Right ventricle myocardium superior (tissue), 1 donor: ENCODE data around the gene AMH. TPM values are rescaled to one million over a fixed set of nuclear protein-coding genes. Genes with fewer than 3 reads are reported as not detected.
"Not testable (repeated sequence)": the region's sequence is repeated elsewhere in the genome, so short reads cannot be mapped to it uniquely, and the experiment has no call there.

Source experiments
- ATAC-seq: fragments of 200-7000 bp; cut with Tn5 transposase; one replicate; pipeline ENCODE4 v1.9.1; 2020; ENCODE audit warnings: mild to moderate bottlenecking; ENCODE audit not compliant: poor library complexity
- DNase-seq: peaks from one replicate; pipeline ENCODE4 v3.0.0-alpha.2; 2020
- intact Hi-C: fragments of 100-400 bp; cut with DNase I; formaldehyde crosslinking; loops from one replicate; pipeline ENCODE4 v1.11.2; 2022
- long read RNA-seq: library from polyadenylated mRNA; unstranded; transcript quantifications from one replicate; pipeline ENCODE4 v2.0.0, GENCODE V29; 2021
- total RNA-seq: library from RNA; stranded (reverse); fragmentation: NEBNext Ultra II Directional; extraction: Animal tissue kit (Norgen Biotek cat#: 25700); gene quantifications from one replicate; pipeline ENCODE4 v1.2.1, GENCODE V29; 2021
- donor health status: DM: no; HTN: yes; CAD: no; lungs with severe emphysema.

The AMH gene
- total RNA-seq, result 0.24 TPM
- long read RNA-seq, partial matches to known transcripts, result 0 of 1 reads
- long read RNA-seq, other reads (novel, unspliced or antisense), result 0 of 1 reads

DNA sequence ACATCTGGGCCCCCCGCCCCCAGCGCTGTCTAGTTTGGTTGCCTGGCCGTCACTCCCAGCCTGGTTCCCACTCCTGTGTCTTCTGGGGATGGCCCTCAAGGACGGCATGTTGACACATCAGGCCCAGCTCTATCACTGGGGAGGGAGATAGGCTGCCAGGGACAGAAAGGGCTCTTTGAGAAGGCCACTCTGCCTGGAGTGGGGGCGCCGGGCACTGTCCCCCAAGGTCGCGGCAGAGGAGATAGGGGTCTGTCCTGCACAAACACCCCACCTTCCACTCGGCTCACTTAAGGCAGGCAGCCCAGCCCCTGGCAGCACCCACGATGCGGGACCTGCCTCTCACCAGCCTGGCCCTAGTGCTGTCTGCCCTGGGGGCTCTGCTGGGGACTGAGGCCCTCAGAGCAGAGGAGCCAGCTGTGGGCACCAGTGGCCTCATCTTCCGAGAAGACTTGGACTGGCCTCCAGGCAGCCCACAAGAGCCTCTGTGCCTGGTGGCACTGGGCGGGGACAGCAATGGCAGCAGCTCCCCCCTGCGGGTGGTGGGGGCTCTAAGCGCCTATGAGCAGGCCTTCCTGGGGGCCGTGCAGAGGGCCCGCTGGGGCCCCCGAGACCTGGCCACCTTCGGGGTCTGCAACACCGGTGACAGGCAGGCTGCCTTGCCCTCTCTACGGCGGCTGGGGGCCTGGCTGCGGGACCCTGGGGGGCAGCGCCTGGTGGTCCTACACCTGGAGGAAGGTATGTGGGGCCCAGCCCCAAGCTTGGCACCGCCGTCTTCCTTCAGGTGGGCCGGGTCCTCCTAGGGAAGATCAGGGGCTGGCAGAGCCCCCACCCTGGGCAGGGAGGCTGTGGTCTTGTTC lies at the start of gene AMH:
AMH (plus strand) TSS at position 314 of the 857 bp plus-strand sequence; CDS start at position 324, 10 bp downstream.
- DNase-seq (no peak), ATAC-seq (peak; percentile 2)
- intact Hi-C loops, result no loop called here

DNA sequence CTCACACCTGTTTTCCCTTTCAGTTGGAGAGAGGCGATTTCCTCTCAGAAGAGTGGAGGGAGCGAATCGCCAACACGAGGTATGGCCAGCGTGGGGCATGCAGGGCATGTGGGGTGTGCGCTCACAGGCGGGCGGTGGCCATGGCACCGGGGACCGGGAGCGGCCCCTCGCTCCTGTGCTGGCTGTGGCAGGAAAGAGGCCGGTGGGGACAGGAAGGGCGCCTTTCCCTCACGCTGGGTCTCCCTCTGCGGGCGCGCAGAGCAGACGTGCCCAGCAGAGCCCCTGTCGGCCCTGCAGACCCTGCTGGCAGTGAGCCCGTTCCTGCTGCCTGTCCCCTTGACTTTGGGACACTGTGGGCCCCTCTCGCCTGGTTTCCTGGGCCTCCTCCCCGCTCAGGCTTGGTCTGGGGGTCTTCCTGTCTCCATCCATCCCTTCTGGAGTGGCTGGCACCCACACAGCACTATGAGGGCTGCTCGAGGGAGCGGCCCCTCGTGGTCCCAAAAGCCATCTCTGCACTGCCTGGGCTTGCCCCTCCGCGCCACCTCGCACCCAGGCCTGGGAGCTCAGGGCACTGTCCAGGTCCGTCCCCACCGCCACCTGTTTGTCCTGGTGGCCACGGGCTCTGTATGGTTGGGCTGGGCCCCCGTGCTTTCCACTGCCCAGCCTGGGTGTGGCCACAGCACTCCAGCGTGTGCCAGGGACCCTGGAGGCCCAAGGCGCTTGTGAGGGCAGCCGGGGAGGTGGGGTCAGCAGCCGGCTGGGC lies 49.1 kb upstream of the AMH start:
- ATAC-seq (no peak), DNase-seq (no peak)
- intact Hi-C loops, result no loop called here

DNA sequence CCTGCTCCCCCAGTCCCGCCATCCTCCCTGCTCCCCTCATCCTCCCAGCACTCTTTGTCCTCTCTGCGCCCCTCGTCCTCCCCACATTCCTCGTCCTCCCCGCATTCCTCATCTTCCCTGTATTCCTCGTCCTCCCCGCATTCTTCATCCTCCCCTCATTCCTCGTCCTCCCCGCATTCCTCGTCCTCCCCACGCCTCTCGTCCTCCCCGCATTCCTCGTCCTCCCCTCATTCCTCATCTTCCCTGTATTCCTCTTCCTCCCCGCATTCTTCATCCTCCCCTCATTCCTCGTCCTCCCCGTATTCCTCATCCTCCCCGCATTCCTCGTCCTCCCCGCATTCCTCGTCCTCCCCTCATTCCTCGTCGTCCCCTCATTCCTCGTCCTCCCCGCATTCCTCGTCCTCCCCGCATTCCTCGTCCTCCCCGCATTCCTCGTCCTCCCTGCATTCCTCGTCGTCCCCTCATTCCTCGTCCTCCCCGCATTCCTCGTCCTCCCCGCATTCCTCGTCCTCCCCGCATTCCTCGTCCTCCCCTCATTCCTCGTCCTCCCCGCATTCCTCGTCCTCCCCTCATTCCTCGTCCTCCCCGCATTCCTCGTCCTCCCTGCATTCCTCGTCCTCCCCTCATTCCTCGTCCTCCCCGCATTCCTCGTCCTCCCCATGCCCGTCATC lies 48.4 kb upstream of the AMH start:
- DNase-seq, intact Hi-C loops, ATAC-seq: not testable (repeated sequence)

DNA sequence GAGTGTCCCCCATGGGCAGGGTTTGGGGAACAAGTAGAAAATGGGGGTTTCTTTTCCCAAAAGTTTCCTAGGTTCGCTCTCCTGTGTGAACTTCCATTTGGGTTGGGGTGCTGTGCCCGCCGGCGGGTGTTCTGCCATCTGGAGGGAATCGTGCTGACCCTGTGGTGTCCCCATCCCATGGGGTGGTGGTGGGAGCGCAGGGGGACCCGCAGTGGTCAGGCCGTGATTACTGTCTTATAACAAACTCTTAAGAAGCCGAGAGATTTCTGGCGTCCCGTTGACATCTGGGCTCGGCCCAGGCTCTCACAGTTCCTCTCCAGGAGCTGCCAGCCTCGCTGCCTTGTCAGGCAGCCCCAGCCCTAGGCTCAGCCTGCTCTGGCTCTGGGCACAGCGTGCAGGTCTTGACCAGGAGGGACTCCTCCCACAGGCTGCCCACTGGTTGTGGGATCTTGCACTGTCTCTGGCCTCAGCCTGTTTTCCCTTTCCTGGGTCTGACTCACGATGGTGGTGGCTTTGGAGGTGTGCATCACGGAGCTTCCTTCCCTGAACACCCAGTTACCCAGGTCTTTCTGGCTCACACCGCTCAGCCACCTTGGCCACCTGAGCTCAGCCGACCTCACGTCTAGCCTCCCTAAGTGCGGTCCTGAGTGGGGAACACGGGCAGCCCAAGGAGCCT lies 47.5 kb upstream of the AMH start:
- DNase-seq (no peak), ATAC-seq (no peak)
- intact Hi-C loops, result no loop called here

DNA sequence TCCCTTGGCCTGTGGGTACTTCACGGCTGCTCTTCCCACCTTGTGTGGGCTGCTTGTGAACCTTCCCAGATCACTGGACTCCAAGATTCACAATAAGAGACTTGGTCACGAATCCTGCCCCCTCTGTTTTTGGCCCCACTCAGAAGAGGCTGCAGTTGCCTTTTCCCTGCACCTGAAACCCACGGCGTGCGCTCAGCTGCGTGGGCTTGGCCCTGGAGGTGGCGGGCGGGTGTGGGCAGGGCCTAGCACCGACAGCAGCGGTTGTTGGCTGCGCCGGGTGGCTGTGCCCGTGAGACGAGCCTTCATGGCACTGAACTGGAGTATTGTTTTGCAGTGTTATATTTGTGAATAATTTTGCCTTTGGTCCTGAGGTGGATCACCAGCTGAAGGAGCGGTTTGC lies 46.8 kb upstream of the AMH start:
- DNase-seq (no peak), ATAC-seq (no peak)
- intact Hi-C loops, result no loop called here

DNA sequence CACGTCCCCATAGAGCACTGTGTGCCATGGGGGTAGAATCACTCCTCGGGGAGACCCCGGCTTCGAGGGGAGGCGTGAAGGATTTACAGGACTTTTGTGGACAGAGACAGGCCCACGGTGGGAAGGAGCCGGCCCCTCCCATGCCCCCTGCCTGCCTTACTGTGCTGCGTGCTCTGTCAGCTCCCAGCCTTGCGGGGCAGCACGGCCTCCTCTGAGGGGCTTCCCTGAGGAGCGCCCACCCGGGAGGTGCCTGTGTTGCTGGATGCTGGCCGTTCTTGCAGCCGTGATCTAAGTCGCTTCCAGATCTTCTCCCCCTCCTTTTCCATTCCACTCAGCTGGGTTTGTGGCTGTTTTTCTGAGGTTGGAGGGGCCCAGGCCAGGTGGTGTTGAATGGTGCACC lies 42.1 kb upstream of the AMH start:
- ATAC-seq (no peak), DNase-seq (no peak)
- intact Hi-C loops, result no loop called here

DNA sequence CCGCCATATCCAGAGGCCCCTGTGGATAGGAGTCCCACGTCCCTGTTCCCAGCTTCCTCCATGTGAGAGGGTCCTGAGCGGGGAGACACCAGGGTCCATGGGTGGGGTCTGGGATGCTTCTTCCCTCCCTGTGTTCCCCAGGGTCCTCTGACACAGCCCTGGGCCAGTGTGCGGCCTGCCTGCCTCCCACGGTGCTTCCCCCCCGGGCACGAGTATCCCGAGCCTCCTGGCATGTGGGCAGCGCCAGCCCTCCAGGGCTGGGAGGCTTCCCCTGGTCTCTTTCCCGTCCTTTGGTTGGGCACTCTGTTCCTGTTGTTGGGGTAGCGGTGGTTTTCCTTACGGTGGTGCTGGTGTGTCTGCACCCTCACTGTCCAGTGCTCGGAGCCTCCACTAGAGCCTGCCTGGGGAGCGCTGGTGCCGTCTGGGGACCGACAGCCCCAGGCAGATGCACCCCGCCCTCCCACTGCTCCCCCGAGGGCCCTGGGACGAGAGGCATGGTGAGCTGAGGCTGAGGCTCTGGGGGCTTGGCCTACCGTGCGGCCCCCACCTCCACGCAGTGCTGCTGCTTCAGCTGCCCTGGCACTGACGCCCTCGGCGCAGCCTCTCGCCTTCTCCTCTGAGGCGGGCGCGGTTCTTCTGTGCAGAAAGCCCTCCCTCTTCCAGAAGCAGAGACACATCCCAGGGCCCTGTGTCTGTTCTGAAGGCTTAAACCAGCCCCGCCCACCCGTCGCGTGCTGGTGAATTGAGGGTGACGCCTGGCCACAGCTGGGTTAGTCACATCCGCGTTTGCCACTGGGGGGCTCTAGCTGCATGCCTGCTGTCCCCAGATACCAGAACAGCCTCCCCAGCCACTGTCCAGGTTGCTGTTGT lies 40.9 kb upstream of the AMH start:
- DNase-seq (peak; percentile 84), ATAC-seq (peak; percentile 55)
- intact Hi-C loops, result no loop called here

DNA sequence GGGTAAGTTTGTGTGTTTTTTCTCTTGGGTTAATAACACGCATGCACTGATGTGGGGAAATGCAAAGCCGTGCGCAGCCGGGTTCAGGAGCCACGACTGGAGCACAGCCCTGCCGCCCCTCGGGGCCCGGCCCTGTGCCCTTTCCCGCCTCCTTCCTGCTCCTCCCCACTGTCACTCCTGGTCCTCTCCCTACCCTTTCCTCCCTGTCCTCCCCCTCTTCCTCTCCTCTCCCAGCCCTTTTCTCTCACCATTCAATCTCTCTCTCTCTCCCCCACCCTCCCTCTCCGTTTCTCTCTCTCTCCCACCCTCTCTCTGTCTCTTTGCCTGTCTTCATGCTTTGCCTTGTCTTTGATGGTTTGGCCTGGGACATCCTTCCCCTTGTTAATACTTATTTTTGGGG lies 40.1 kb upstream of the AMH start:
- DNase-seq (peak; percentile 58), ATAC-seq (no peak)
- intact Hi-C loops, result no loop called here

DNA sequence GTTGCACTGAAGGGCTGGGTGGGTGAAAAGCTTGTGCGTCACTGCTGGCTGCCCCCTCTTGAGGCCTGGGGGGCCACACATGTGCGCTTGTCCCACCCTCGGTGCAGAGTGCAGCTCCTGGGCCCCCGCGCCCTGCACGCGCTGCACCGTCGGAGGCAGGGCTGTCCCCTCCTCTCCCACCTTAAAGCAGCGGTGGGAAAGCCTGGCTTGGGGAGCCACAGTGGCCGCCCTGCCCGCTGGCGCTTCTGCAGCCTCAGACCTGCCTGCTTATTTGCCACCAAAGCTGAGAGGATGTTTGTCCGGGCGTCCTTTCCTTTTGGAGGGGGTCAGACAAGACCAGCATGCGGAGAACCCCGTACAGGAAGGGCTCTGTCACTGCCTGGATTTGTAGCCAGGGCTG lies 39.7 kb upstream of the AMH start:
- intact Hi-C loops, result no loop called here
- no peak for DNase-seq
- ATAC-seq, result no peak

DNA sequence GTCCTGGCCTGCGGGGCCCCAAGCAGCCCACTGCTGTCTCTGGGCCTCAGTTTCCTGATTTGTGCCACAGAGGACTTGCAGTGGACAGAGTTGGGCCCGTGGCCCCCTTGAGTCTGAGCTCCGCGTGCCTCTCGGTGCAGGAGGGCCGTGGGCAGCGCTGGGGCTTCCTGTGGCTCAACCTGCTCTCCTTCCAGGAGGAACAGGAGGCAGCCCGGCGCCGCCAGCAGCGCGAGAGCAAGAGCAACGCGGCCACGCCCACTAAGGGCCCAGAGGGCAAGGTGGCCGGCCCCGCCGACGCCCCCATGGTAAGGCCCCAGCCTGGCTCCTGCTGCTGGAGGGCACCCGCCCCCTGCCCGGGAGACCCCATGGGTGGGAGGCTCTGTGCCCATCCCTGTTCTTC lies 38.9 kb upstream of the AMH start:
- intact Hi-C loops, result no loop called here
- DNase-seq, result no peak
- ATAC-seq, result no peak

DNA sequence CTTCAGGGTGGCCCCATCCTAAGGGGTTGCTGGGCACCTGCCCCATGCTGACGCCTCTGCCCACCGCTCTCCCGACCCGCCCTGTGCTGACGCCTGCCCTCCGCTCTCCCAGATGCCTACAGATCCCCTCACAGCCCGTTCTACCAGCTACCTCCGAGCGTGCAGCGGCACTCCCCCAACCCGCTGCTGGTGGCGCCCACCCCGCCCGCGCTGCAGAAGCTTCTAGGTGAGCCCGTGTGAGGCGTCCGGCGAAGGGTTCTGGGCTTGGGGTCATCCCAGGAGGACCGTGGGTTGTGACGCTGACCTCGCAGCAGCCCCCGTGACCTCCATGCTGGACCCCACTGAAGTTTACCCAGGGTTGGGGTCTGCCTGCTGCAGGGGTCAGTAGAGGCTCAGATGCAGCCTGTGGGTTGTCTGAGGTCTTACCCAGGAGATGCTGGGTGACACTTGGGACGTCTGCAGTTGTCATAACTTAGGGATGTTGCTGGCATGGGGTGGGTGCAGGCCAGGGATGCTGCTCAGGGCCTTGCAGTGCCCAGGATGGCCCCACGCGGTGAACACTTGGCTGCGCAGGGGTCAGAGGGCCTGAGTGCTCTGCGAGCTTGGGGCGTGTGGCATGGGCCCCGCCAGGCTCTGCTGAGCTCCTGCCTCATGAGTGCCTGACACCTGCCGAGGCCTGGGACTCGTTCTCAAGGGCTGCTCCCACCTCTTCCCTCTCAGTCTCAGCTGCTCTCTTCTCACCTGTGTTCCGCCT lies 38.0 kb upstream of the AMH start:
- intact Hi-C loops, result no loop called here
- DNase-seq (no peak), ATAC-seq (no peak)

DNA sequence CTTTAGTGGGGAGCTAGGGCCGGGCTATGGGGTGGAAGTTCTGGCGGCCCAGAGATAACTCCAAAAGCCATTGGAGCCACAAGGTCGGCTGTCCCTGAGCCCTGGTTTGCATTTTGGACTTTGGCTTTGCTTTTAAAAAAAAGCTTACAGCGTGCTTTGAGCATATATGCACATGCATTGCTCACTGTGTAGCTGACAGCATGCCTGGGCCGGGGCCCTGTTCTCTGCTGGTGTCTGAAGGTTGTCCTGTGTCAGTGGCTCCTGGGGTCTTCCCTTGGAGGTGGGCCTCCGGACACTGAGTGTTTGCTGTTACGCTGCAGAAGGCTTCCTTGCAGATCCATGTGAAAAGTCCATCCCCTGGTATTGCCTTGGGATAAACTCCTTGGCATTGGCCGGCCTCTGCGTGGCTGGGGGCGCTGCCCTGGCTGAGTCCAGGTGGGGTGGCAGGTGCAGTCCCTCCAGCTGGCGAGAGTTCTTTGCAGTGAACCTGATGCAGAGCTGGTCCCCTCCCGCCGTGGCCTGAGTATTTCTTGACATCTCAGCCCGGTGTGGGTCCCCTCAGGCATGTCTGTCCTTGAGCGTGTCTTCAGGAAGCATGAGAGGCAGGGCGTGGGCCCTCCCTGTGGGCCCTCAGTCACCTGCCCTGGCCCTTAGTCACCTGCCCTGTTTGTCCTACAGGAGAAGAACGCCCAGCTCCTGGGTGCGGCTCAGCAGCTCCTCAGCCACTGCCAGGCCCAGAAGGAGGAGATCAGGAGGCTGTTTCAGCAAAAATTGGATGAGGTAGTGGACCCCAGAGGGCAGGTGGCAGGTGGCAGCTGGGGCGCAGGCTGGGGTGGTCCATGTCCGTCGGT lies 36.0 kb upstream of the AMH start:
- intact Hi-C loops, result no loop called here
- ATAC-seq, result no peak
- DNase-seq, result no peak

DNA sequence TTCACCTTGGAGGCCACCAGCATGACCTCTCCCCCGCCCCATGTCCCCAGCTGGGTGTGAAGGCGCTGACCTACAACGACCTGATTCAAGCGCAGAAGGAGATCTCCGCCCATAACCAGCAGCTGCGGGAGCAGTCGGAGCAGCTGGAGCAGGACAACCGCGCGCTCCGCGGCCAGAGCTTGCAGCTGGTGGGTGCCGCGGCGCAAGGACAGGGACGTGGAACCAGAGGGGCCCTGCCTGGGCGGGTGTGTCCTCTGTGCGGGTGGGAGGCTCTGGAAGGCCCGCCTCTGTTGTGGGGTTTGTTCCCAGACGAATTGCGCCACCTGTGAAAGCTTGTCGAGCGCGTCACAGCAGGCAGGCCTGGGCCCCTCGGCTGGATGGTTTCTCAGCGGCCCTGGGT lies 35.3 kb upstream of the AMH start:
- DNase-seq (no peak), ATAC-seq (peak; percentile 59)
- intact Hi-C loops, result no loop called here

DNA sequence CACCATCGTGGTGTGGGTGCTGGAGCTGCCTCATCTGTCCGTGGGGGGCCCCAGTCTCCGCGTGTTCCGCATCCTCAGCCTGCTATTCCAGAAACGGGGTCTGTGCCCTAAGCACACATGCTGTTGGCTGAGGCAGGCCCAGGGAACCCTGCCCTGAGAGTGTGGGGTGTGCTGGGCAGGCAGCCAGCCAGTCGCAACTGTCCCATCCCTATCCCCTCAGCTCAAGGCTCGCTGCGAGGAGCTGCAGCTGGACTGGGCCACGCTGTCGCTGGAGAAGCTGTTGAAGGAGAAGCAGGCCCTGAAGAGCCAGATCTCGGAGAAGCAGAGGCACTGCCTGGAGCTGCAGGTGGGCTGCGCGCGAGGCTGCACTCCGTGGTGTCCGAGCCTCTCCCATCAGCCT lies 34.9 kb upstream of the AMH start:
- intact Hi-C loops, result no loop called here
- DNase-seq (no peak), ATAC-seq (no peak)

DNA sequence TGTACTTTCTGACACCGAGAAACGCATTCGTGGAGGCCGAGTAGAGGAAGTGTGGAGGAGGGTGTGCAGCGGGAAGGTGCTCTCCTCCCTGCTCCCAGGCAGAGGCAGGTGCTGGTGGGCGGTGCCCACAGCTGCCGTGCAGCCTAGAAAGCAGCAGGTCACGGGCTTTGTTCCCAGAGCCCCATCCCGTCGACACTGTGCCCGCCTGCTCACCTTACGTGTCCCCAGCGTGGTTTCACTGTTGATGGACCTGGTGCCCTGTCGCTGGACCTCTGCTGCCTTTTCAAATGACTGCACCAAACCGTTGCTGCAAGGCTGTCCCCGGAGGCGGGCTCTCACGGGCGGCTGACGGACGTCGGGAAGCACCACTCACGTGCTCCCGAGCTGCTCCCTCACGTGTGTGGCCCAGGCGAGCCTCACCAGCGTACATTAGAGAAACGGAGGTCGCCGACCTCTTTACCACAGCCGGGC lies 33.8 kb upstream of the AMH start:
- ATAC-seq (no peak), DNase-seq (no peak)
- intact Hi-C loops, result no loop called here
